SK-N-SH treated with all-trans-retinoic acid at 6 μM for 48 hours (cell line): Measurements from ENCODE around the gene COIL.

Source experiments
- ATAC-seq: fragments of 200-7000 bp; cut with Tn5 transposase; 3 replicates; pipeline ENCODE4 v1.9.1; 2020; ENCODE audit warnings: mild to moderate bottlenecking, moderate library complexity
- ARNTL ChIP-seq: fragments of 450-650 bp; formaldehyde crosslinking; IDR thresholded peaks from 2 replicates; pipeline ENCODE4 v1.5.0; 2020; ENCODE audit warnings: low read depth, mild to moderate bottlenecking, moderate library complexity, borderline replicate concordance
- BACH2 ChIP-seq: fragments of 250-450 bp; sonication (Bioruptor Pico); IDR thresholded peaks from 2 replicates; pipeline ENCODE4 v1.9.0; 2021; ENCODE audit warnings: mild to moderate bottlenecking, borderline replicate concordance
- CREB5 ChIP-seq: fragments of 250-450 bp; sonication (Bioruptor Pico); IDR thresholded peaks from 2 replicates; pipeline ENCODE4 v1.5.1; 2020; ENCODE audit warnings: low read depth, mild to moderate bottlenecking, moderate library complexity
- CSDC2 ChIP-seq: fragments of 250-450 bp; sonication (Bioruptor Pico); IDR thresholded peaks from 2 replicates; pipeline ENCODE4 v1.5.0; 2020; ENCODE audit warnings: mild to moderate bottlenecking, moderate library complexity
- CSRNP3 ChIP-seq: fragments of 250-450 bp; sonication (Bioruptor Pico); IDR thresholded peaks from 2 replicates; pipeline ENCODE4 v1.5.1; 2021; ENCODE audit warnings: mild to moderate bottlenecking, moderate library complexity
- ESRRG ChIP-seq: fragments of 250-450 bp; sonication (Bioruptor Pico); IDR thresholded peaks from 2 replicates; pipeline ENCODE4 v1.6.1; 2021; ENCODE audit warnings: mild to moderate bottlenecking
- GLIS3 ChIP-seq: fragments of 250-450 bp; sonication (Bioruptor Pico); IDR thresholded peaks from 2 replicates; pipeline ENCODE4 v1.5.0; 2020; ENCODE audit warnings: mild to moderate bottlenecking, moderate library complexity
- ISL1 ChIP-seq: fragments of 250-450 bp; sonication (Bioruptor Pico); IDR thresholded peaks from 2 replicates; pipeline ENCODE4 v2.1.2; 2022; ENCODE audit warnings: mild to moderate bottlenecking, moderate library complexity
- PATZ1 ChIP-seq: fragments of 250-450 bp; sonication (Bioruptor Pico); IDR thresholded peaks from 2 replicates; pipeline ENCODE4 v1.8.0; 2020; ENCODE audit warnings: mild to moderate bottlenecking, moderate library complexity, borderline replicate concordance
- POU6F1 ChIP-seq: fragments of 250-450 bp; sonication (Bioruptor Pico); IDR thresholded peaks from 2 replicates; pipeline ENCODE4 v1.8.0; 2021; ENCODE audit warnings: low read depth, mild to moderate bottlenecking, moderate library complexity, borderline replicate concordance
- RARB ChIP-seq: fragments of 250-450 bp; sonication (Bioruptor Pico); IDR thresholded peaks from 2 replicates; pipeline ENCODE4 v1.8.0; 2021; ENCODE audit warnings: mild to moderate bottlenecking, moderate library complexity
- SNAI2 ChIP-seq: fragments of 250-450 bp; sonication (Bioruptor Pico); IDR thresholded peaks from 2 replicates; pipeline ENCODE4 v1.5.0; 2020; ENCODE audit warnings: mild to moderate bottlenecking, moderate library complexity
- TOX ChIP-seq: fragments of 250-450 bp; sonication (Bioruptor Pico); IDR thresholded peaks from 2 replicates; pipeline ENCODE4 v1.8.0; 2021; ENCODE audit warnings: mild to moderate bottlenecking, moderate library complexity, borderline replicate concordance
- TSHZ2 ChIP-seq: fragments of 250-450 bp; sonication (Bioruptor Pico); IDR thresholded peaks from 2 replicates; pipeline ENCODE4 v1.5.0; 2020; ENCODE audit warnings: mild to moderate bottlenecking, moderate library complexity
- ZC3H10 ChIP-seq: fragments of 250-450 bp; sonication (Bioruptor Pico); IDR thresholded peaks from 2 replicates; pipeline ENCODE4 v1.5.1; 2021; ENCODE audit warnings: mild to moderate bottlenecking, moderate library complexity
- ZFP3 ChIP-seq: fragments of 250-450 bp; sonication (Bioruptor Pico); IDR thresholded peaks from 2 replicates; pipeline ENCODE4 v1.5.0; 2020; ENCODE audit warnings: mild to moderate bottlenecking, moderate library complexity
- ZFP30 ChIP-seq: fragments of 450-650 bp; formaldehyde crosslinking; IDR thresholded peaks from 2 replicates; pipeline ENCODE4 v1.5.0; 2022; ENCODE audit warnings: mild to moderate bottlenecking, moderate library complexity
- ZNF565 ChIP-seq: fragments of 450-650 bp; formaldehyde crosslinking; conservative IDR thresholded peaks from 2 replicates; pipeline ENCODE4 v1.5.0; 2020; ENCODE audit warnings: low read depth, mild to moderate bottlenecking, moderate library complexity
- ZNF70 ChIP-seq: fragments of 450-650 bp; formaldehyde crosslinking; IDR thresholded peaks from 2 replicates; pipeline ENCODE4 v1.5.0; 2020; ENCODE audit warnings: mild to moderate bottlenecking, moderate library complexity
- ZNF8 ChIP-seq: fragments of 450-650 bp; formaldehyde crosslinking; IDR thresholded peaks from 2 replicates; pipeline ENCODE4 v1.5.0; 2020; ENCODE audit warnings: mild to moderate bottlenecking, moderate library complexity

The COIL gene

GRCh38 chr17:57009737-57010445, 49.0 kb upstream of the COIL start:
- peak; percentile 46; the same call in 1 of the 2 replicates for TF ChIP-seq ISL1
- TF ChIP-seq TSHZ2 (CRISPR knock-in tag): peak; percentile 45; the same call in 1 of the 2 replicates
- no peak for TF ChIP-seq BACH2 (CRISPR knock-in tag)
- TF ChIP-seq RARB (CRISPR knock-in tag): no peak
- no peak for TF ChIP-seq CREB5
- 0 out of 2 replicates have a peak, but pooled peaks have one; percentile 44 for TF ChIP-seq GLIS3 (CRISPR knock-in tag)
- TF ChIP-seq PATZ1 (CRISPR knock-in tag): no peak
- ATAC-seq: peak; percentile 96

GRCh38 chr17:57008958-57009357, 48.1 kb upstream of the COIL start:
- no peak for ATAC-seq
- TF ChIP-seq CSDC2 (no peak), TOX (CRISPR knock-in tag) (no peak), CSRNP3 (CRISPR knock-in tag) (no peak), POU6F1 (CRISPR knock-in tag) (no peak), ESRRG (no peak), PATZ1 (CRISPR knock-in tag) (no peak), GLIS3 (CRISPR knock-in tag) (no peak), CREB5 (no peak), RARB (CRISPR knock-in tag) (no peak), ISL1 (no peak), TSHZ2 (CRISPR knock-in tag) (no peak), ZFP3 (no peak), ZC3H10 (CRISPR knock-in tag) (no peak), ZFP30 (CRISPR knock-in tag) (no peak), ZNF8 (no peak), ZNF565 (CRISPR knock-in tag) (no peak), ARNTL (CRISPR knock-in tag) (no peak), BACH2 (CRISPR knock-in tag) (no peak), SNAI2 (CRISPR knock-in tag) (no peak), ZNF70 (CRISPR knock-in tag) (no peak)
- TF ChIP-seq, all 23 proteins: peak for 0
